H1 (cell line): ENCODE measurements around the gene TDRD9. TPM values are rescaled to one million over a fixed set of nuclear protein-coding genes. Genes with fewer than 3 reads are reported as not detected.

Experiments used
- CTCF ChIA-PET: fragments of 300-600 bp; sonication (Branson Sonifier 250); formaldehyde crosslinking; loops from one replicate; lab custom pipeline; 2021; ENCODE audit not compliant: partially characterized antibody; lab: Charles Lee
- POLR2A ChIA-PET: fragments of 300-600 bp; sonication (Branson Sonifier 250); formaldehyde crosslinking; loops from one replicate; lab custom pipeline; 2021; ENCODE audit warnings: inconsistent platforms; ENCODE audit not compliant: partially characterized antibody; lab: Charles Lee
- DNase-seq, 2 experiments: peaks; one replicate each; pipeline versions ENCODE4 v3.0.0 to v3.0.0-alpha.2; 2010 to 2022; ENCODE audit warnings: low spot score in 2 of 2, low read depth in 1 of 2, mixed read lengths in 1 of 2
- FAIRE-seq: peaks from 2 replicates; lab custom pipeline; 2011; peaks lifted over from hg19 to GRCh38; lab: Jason Lieb, UNC
- H2AFZ ChIP-seq: 2 replicates; pipeline ENCODE4 v1.8.1; 2012; ENCODE audit warnings: low read length, inconsistent platforms
- H2AK5ac ChIP-seq: 2 replicates; pipeline ENCODE4 v1.6.1; 2013; ENCODE audit warnings: low read depth, low read length
- H2BK120ac ChIP-seq: replicated peaks from 2 replicates; pipeline ENCODE3; 2013; ENCODE audit warnings: low read depth, low read length, inconsistent platforms
- H2BK12ac ChIP-seq: 2 replicates; pipeline ENCODE4 v1.6.1; 2013; ENCODE audit warnings: low read depth, low read length
- H2BK15ac ChIP-seq: 2 replicates; pipeline ENCODE4 v1.6.1; 2013; ENCODE audit warnings: low read length
- H2BK20ac ChIP-seq: 2 replicates; pipeline ENCODE4 v1.6.1; 2013; ENCODE audit warnings: low read length
- H2BK5ac ChIP-seq: 2 replicates; pipeline ENCODE4 v1.6.1; 2013; ENCODE audit warnings: low read depth, low read length
- H3K14ac ChIP-seq: 2 replicates; pipeline ENCODE4 v1.6.1; 2013; ENCODE audit warnings: inconsistent platforms; ENCODE audit not compliant: insufficient read length
- H3K18ac ChIP-seq: 2 replicates; pipeline ENCODE4 v1.6.1; 2013; ENCODE audit warnings: low read length; ENCODE audit errors: extremely low read depth
- H3K23ac ChIP-seq: 2 replicates; pipeline ENCODE4 v1.6.1; 2013; ENCODE audit warnings: inconsistent platforms; ENCODE audit not compliant: insufficient read length
- H3K23me2 ChIP-seq: 2 replicates; pipeline ENCODE4 v1.6.1; 2013; ENCODE audit warnings: low read depth, low read length
- H3K27ac ChIP-seq: 2 replicates; pipeline ENCODE4 v1.6.1; 2011; ENCODE audit warnings: low read depth, low read length, inconsistent platforms
- H3K27me3 ChIP-seq, 4 experiments: replicated peaks in 1 of 4; 1 replicate in 1 of 4; 2 replicates in 3 of 4; pipeline versions ENCODE4 v1.6.1 to v1.8.1; 2011 to 2013; ENCODE audit warnings: low read length in 3 of 4, mild to moderate bottlenecking in 3 of 4, inconsistent platforms in 2 of 4, mixed read lengths in 2 of 4, moderate library complexity in 1 of 4; ENCODE audit not compliant: control insufficient read depth in 3 of 4, insufficient read depth in 3 of 4; ENCODE audit errors: extremely low read depth in 1 of 4
- H3K36me3 ChIP-seq, 4 experiments: 2 replicates each; pipeline versions ENCODE4 v1.6.1 to v1.8.1; 2011 to 2013; ENCODE audit warnings: mild to moderate bottlenecking in 4 of 4, low read length in 3 of 4, moderate library complexity in 2 of 4, control low read depth in 1 of 4, inconsistent platforms in 1 of 4; ENCODE audit not compliant: insufficient read depth in 4 of 4, control insufficient read depth in 2 of 4
- H3K4ac ChIP-seq: replicated peaks from 2 replicates; pipeline ENCODE3; 2013; ENCODE audit warnings: low read length, low read depth, mixed read lengths, inconsistent platforms; ENCODE audit not compliant: insufficient read length
- H3K4me1 ChIP-seq, 4 experiments: replicated peaks in 1 of 4; 1 replicate in 1 of 4; 2 replicates in 3 of 4; pipeline versions ENCODE4 v1.6.1 to v1.8.1; 2011 to 2013; ENCODE audit warnings: low read length in 3 of 4, inconsistent platforms in 2 of 4, mixed read lengths in 1 of 4; ENCODE audit not compliant: insufficient read depth in 4 of 4, control insufficient read depth in 3 of 4
- H3K4me2 ChIP-seq, 2 experiments: 2 replicates each; pipeline versions ENCODE4 v1.6.1 to v1.8.1; 2011 to 2013; ENCODE audit warnings: low read depth in 2 of 2, low read length in 2 of 2, control low read depth in 1 of 2, inconsistent platforms in 1 of 2, mild to moderate bottlenecking in 1 of 2; ENCODE audit not compliant: insufficient read depth in 1 of 2
- H3K4me3 ChIP-seq, 4 experiments: fragments of 200-600, 300-600 bp in 1 of 4; sonication (generic), shearing (Covaris generic), sonication (Bioruptor Twin) in 1 of 4; 2 replicates each; pipeline versions ENCODE4 v1.5.1 to v1.8.1; 2011 to 2016; ENCODE audit warnings: low read length in 4 of 4, low read depth in 3 of 4, control low read depth in 2 of 4, inconsistent platforms in 2 of 4, mild to moderate bottlenecking in 2 of 4, mixed read lengths in 1 of 4, moderate library complexity in 1 of 4; ENCODE audit not compliant: insufficient read depth in 2 of 4; ENCODE audit errors: extremely low read depth in 1 of 4
- H3K56ac ChIP-seq: replicated peaks from 2 replicates; pipeline ENCODE3; 2013; ENCODE audit warnings: low read depth, mild to moderate bottlenecking, mixed read lengths, low read length, inconsistent platforms; ENCODE audit not compliant: insufficient read length
- H3K79me1 ChIP-seq: 2 replicates; pipeline ENCODE4 v1.6.1; 2013; ENCODE audit warnings: low read depth, low read length, control low read depth
- H3K79me2 ChIP-seq, 2 experiments: 2 replicates each; pipeline versions ENCODE4 v1.6.1 to v1.8.1; 2012 to 2013; ENCODE audit warnings: low read length in 2 of 2, mild to moderate bottlenecking in 2 of 2, inconsistent platforms in 1 of 2; ENCODE audit not compliant: insufficient read depth in 2 of 2, control insufficient read depth in 1 of 2
- H3K9ac ChIP-seq, 4 experiments: replicated peaks in 1 of 4; 1 replicate in 1 of 4; 2 replicates in 3 of 4; pipeline versions ENCODE4 v1.6.1 to v1.8.1; 2011 to 2013; ENCODE audit warnings: low read depth in 3 of 4, low read length in 3 of 4, control low read depth in 2 of 4, mild to moderate bottlenecking in 2 of 4, moderate library complexity in 2 of 4, inconsistent platforms in 1 of 4; ENCODE audit errors: extremely low read depth in 1 of 4
- H3K9me3 ChIP-seq, 2 experiments: 2 replicates each; pipeline versions ENCODE4 v1.6.1 to v1.8.1; 2012 to 2013; ENCODE audit warnings: mild to moderate bottlenecking in 2 of 2, moderate library complexity in 2 of 2, control low read depth in 1 of 2, inconsistent platforms in 1 of 2, low read depth in 1 of 2, low read length in 1 of 2, mixed read lengths in 1 of 2; ENCODE audit not compliant: insufficient read depth in 2 of 2
- H4K20me1 ChIP-seq, 2 experiments: replicated peaks in 1 of 2; 2 replicates each; pipeline versions ENCODE3 to v1.8.1; 2011 to 2013; ENCODE audit warnings: inconsistent platforms in 2 of 2, low read length in 2 of 2, mild to moderate bottlenecking in 1 of 2; ENCODE audit not compliant: insufficient read depth in 2 of 2, control insufficient read depth in 1 of 2
- H4K5ac ChIP-seq: 2 replicates; pipeline ENCODE4 v1.6.1; 2013; ENCODE audit warnings: low read length, low read depth, mixed read lengths, inconsistent platforms; ENCODE audit not compliant: insufficient read length
- H4K8ac ChIP-seq: 2 replicates; pipeline ENCODE4 v1.8.0; 2013; ENCODE audit warnings: mild to moderate bottlenecking, moderate library complexity, low read length, inconsistent platforms; ENCODE audit not compliant: insufficient read depth; ENCODE audit errors: extremely low read depth
- H4K91ac ChIP-seq: replicated peaks from 2 replicates; pipeline ENCODE3; 2013; ENCODE audit warnings: low read length, mixed read lengths, inconsistent platforms; ENCODE audit not compliant: insufficient read length
- CBX8 ChIP-seq: fragments of 300-800, 300-1000 bp; sonication (generic); IDR thresholded peaks from 2 replicates; pipeline ENCODE4 v1.7.1; 2016; ENCODE audit warnings: low read depth, low read length, borderline replicate concordance
- EGR1 ChIP-seq: IDR thresholded peaks from 2 replicates; pipeline ENCODE4 v1.6.1; 2011; ENCODE audit warnings: low read depth, low read length, borderline replicate concordance
- GABPA ChIP-seq: IDR thresholded peaks from 2 replicates; pipeline ENCODE4 v1.6.1; 2011; ENCODE audit warnings: mild to moderate bottlenecking, low read length, moderate library complexity, borderline replicate concordance; ENCODE audit not compliant: insufficient read depth
- HDAC6 ChIP-seq: IDR thresholded peaks from one replicate; pipeline ENCODE4 v1.7.1; 2012; ENCODE audit warnings: low read depth, mild to moderate bottlenecking, inconsistent platforms, low read length, moderate library complexity
- JUN ChIP-seq: IDR thresholded peaks from 2 replicates; pipeline ENCODE4 v1.6.1; 2011; ENCODE audit warnings: low read depth, mild to moderate bottlenecking, improper control_type of control experiment, low read length
- KDM4A ChIP-seq: IDR thresholded peaks from one replicate; pipeline ENCODE4 v1.7.1; 2012; ENCODE audit warnings: low read depth, mild to moderate bottlenecking, moderate library complexity, low read length, inconsistent platforms; ENCODE audit not compliant: severe bottlenecking
- RFX5 ChIP-seq: IDR thresholded peaks from 2 replicates; pipeline ENCODE4 v1.6.1; 2011; ENCODE audit warnings: low read depth, low read length, improper control_type of control experiment, borderline replicate concordance
- SAP30 ChIP-seq: fragments of 300-600 bp; sonication (generic); IDR thresholded peaks from 2 replicates; pipeline ENCODE4 v1.7.1; 2012; ENCODE audit warnings: low read length, moderate library complexity, mild to moderate bottlenecking, inconsistent platforms; ENCODE audit not compliant: insufficient read depth, insufficient replicate concordance
- SP2 ChIP-seq: IDR thresholded peaks from 2 replicates; pipeline ENCODE4 v1.6.1; 2012; ENCODE audit warnings: mild to moderate bottlenecking, low read length, inconsistent platforms
- TAF1 ChIP-seq: IDR thresholded peaks from 2 replicates; pipeline ENCODE4 v1.6.1; 2011; ENCODE audit warnings: mild to moderate bottlenecking, low read depth, low read length
- TAF7 ChIP-seq: optimal IDR thresholded peaks from 2 replicates; pipeline ENCODE3; 2011; ENCODE audit warnings: low read depth, mild to moderate bottlenecking, inconsistent platforms, low read length, moderate library complexity, borderline replicate concordance
- WGBS, 2 experiments: shearing (Covaris generic) in 1 of 2; methylation state at CpG; one replicate each; pipeline versions ENCODE4 v1.1.6 to v1.1.7; 2013 to 2015; ENCODE audit warnings: low lambda C conversion rate in 2 of 2, mixed read lengths in 2 of 2, inconsistent platforms in 1 of 2, low coverage in 1 of 2, missing lambda C conversion rate in 1 of 2; ENCODE audit not compliant: insufficient replicate concordance in 2 of 2, insufficient coverage in 1 of 2, insufficient read length in 1 of 2; ENCODE audit errors: extremely low coverage in 1 of 2, missing lambda C conversion rate in 1 of 2; 5-methylcytosine and 5-hydroxymethylcytosine counted together
- polyA plus RNA-seq, 7 experiments: library from polyadenylated mRNA; depleted of rRNA in 3 of 7; stranded (reverse) in 5 of 7; unstranded in 2 of 7; fragments of >200 nt in 5 of 7; fragments of 200-250 nt in 2 of 7; gene quantifications; 1 replicate in 5 of 7; 2 replicates in 1 of 7; 4 replicates in 1 of 7; pipeline versions ENCODE4 v1.2.1 to v1.2.3, GENCODE V29; 2011 to 2013; ENCODE audit warnings: missing spikeins in 2 of 7, mixed read lengths in 2 of 7
- total RNA-seq: library from RNA; stranded (reverse); fragmentation: NEBNext Ultra II Directional; extraction: Animal tissue kit (Norgen Biotek cat#: 25700); gene quantifications from 2 replicates; pipeline ENCODE4 v1.2.1, GENCODE V29; 2021

Gene TDRD9
- total and polyA plus RNA-seq, 2 of the 8 experiments (the other 6 are each of a cell fraction or from before 2014, with no cell fraction given): not detected

GRCh38 chr14:103916636-103917262, 11.5 kb upstream of the TDRD9 start:
- peaks cover 4% of the 10 kb centered on the region for H3K23me2 ChIP-seq
- FAIRE-seq (no peak), DNase-seq (no peak)
- no peak overlapping the region for H2BK120ac ChIP-seq
- no peak overlapping the region for H4K5ac ChIP-seq
- peaks cover 9 to 36% (median 13%) of the 10 kb centered on the region in 4 experiments for H3K36me3 ChIP-seq
- no peak overlapping the region for H4K8ac ChIP-seq
- TF ChIP-seq CBX8 (no peak), TAF1 (no peak), JUN (no peak), EGR1 (no peak), SAP30 (no peak), HDAC6 (no peak), RFX5 (no peak), TAF7 (no peak), SP2 (no peak), GABPA (no peak), KDM4A (no peak)
- no peak overlapping the region for H3K56ac ChIP-seq
- no peaks in the 10 kb centered on the region for H3K9me3 ChIP-seq
- no peak overlapping the region for H3K4me3 ChIP-seq
- ChIA-PET CTCF (interaction anchor here (0.6 to 8.7 kb wide), 12 partner anchors 10 to 1461 kb away, joined by 3 to 47 read pairs (median 3); partner anchors contain the start of genes ASPG and TDRD9), POLR2A (interaction anchor here (0.6 to 1.1 kb wide), 2 partner anchors 48 to 1649 kb away, joined by 3 to 4 read pairs; no protein-coding TSS in a partner anchor)
- H2BK20ac ChIP-seq: no peak overlapping the region
- H2BK12ac ChIP-seq: no peak overlapping the region
- H3K18ac ChIP-seq: no peak overlapping the region
- H3K79me1 ChIP-seq: peaks cover 4% of the 10 kb centered on the region
- no peak overlapping the region for H3K14ac ChIP-seq
- H3K79me2 ChIP-seq: peaks cover 4 to 46% of the 10 kb centered on the region in 2 experiments
- no peak overlapping the region for H3K23ac ChIP-seq
- H3K9ac ChIP-seq: no peak overlapping the region
- H2BK5ac ChIP-seq: no peak overlapping the region
- H3K4me2 ChIP-seq: no peak overlapping the region
- 89% methylated on average over 11 of the region's 14 CpGs; no CpG with 5 or more reads in 1 of the 2 experiments for WGBS, 2 experiments
- 0 out of 7 replicates have a peak, but pooled peaks cover 0 to 4% (median 0%) of the 10 kb centered on the region in 4 experiments for H3K4me1 ChIP-seq
- H2BK15ac ChIP-seq: no peak overlapping the region
- no peak overlapping the region for H4K91ac ChIP-seq
- no peaks in the 10 kb centered on the region for H3K27me3 ChIP-seq
- H4K20me1 ChIP-seq: peaks cover 0 to 8% of the 10 kb centered on the region in 2 experiments
- no peak overlapping the region for H3K4ac ChIP-seq
- no peak overlapping the region for H2AFZ ChIP-seq
- H2AK5ac ChIP-seq: no peak overlapping the region
- no peak overlapping the region for H3K27ac ChIP-seq
